ENCODE measurements around the gene TBCK. TPM values are rescaled to one million over a fixed set of nuclear protein-coding genes. Genes with fewer than 3 reads are reported as not detected.
A peak's percentile ranks its signal among the peaks of the same experiment; 100 is the strongest.

Gene TBCK
- total RNA-seq, 1 experiment from 2014 or later: 7.6 TPM

- no peak for TF ChIP-seq EZH2phosphoT487 (IDR thresholded peaks at IDR 0.05; ENCODE audit: borderline replicate concordance, low read length)
- TF ChIP-seq EZH2 (IDR thresholded peaks at IDR 0.05; ENCODE audit: low read length, unreplicated experiment): no peak
- TF ChIP-seq, protein P1, sequence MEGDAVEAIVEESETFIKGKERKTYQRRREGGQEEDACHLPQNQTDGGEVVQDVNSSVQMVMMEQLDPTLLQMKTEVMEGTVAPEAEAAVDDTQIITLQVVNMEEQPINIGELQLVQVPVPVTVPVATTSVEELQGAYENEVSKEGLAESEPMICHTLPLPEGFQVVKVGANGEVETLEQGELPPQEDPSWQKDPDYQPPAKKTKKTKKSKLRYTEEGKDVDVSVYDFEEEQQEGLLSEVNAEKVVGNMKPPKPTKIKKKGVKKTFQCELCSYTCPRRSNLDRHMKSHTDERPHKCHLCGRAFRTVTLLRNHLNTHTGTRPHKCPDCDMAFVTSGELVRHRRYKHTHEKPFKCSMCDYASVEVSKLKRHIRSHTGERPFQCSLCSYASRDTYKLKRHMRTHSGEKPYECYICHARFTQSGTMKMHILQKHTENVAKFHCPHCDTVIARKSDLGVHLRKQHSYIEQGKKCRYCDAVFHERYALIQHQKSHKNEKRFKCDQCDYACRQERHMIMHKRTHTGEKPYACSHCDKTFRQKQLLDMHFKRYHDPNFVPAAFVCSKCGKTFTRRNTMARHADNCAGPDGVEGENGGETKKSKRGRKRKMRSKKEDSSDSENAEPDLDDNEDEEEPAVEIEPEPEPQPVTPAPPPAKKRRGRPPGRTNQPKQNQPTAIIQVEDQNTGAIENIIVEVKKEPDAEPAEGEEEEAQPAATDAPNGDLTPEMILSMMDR (conservative IDR thresholded peaks at IDR 0.05; ENCODE audit: low read depth, low read length): no peak
- DNase-seq (no peak), ATAC-seq (no peak)
- Histone ChIP-seq H3K79me2 (ENCODE audit: low read length) (peaks cover 60% of the 10 kb centered on the region), H2AFZ (ENCODE audit: low read length) (no peak overlapping the region), H3K9me2 (replicated peaks; ENCODE audit: low read length) (no peaks in the 10 kb centered on the region), H4K20me1 (ENCODE audit: low read length) (no peaks in the 10 kb centered on the region), H3K9ac (ENCODE audit: low read length) (no peak overlapping the region), H3K9me3 (ENCODE audit: low read length) (no peaks in the 10 kb centered on the region), H3K27ac (ENCODE audit: low read length) (no peak overlapping the region), H3K27me3 (ENCODE audit: low read length) (no peaks in the 10 kb centered on the region), H3K36me3 (ENCODE audit: low read depth, low read length) (peaks cover 3% of the 10 kb centered on the region; the same call in 1 of the 2 replicates), H3K4me3 (ENCODE audit: low read length) (no peak overlapping the region), H3K4me1 (ENCODE audit: insufficient read depth, low read length) (peaks cover 19% of the 10 kb centered on the region), H3K4me2 (ENCODE audit: low read length) (no peak overlapping the region), H3F3A (ENCODE audit: low read length, unreplicated experiment) (no peaks in the 10 kb centered on the region)
- POLR2A ChIA-PET (ENCODE audit: unreplicated experiment): no interaction called here
- no TSS peak for BruUV-seq (replicated peaks)
- CTCF ChIA-PET: no interaction called here
- intact Hi-C loops (cut with micrococcal nuclease): no loop called here
These were observed 4.2 kb upstream of the TBCK start for GRCh38 chr4:106320235-106320634.

- no peak for ATAC-seq
- Histone ChIP-seq H3K36me3 (ENCODE audit: low read depth, low read length) (no peaks in the 10 kb centered on the region), H3K9me3 (ENCODE audit: low read length) (no peaks in the 10 kb centered on the region), H3K4me3 (ENCODE audit: low read length) (peak overlapping the region; percentile 86; the same call in 1 of the 2 replicates), H3K9ac (ENCODE audit: low read length) (no peak overlapping the region), H4K20me1 (ENCODE audit: low read length) (no peaks in the 10 kb centered on the region), H3F3A (ENCODE audit: low read length, unreplicated experiment) (no peaks in the 10 kb centered on the region), H3K9me2 (replicated peaks; ENCODE audit: low read length) (no peaks in the 10 kb centered on the region), H3K27me3 (ENCODE audit: low read length) (no peaks in the 10 kb centered on the region), H3K4me1 (ENCODE audit: insufficient read depth, low read length) (peaks cover 24% of the 10 kb centered on the region), H3K79me2 (ENCODE audit: low read length) (peaks cover 71% of the 10 kb centered on the region), H3K27ac (ENCODE audit: low read length) (no peak overlapping the region), H3K4me2 (ENCODE audit: low read length) (peak overlapping the region; percentile 90), H2AFZ (ENCODE audit: low read length) (no peak overlapping the region)
- BruUV-seq (replicated peaks): no TSS peak
- CTCF ChIA-PET: no interaction called here
- peak; percentile 6 for DNase-seq
- intact Hi-C loops (cut with micrococcal nuclease): loop anchor here (5.0 kb wide), 1 partner anchor 51 kb away; no protein-coding TSS in a partner anchor
- TF ChIP-seq, protein P1 (conservative IDR thresholded peaks at IDR 0.05; ENCODE audit: low read depth, low read length): no peak
- TF ChIP-seq EZH2phosphoT487 (IDR thresholded peaks at IDR 0.05; ENCODE audit: borderline replicate concordance, low read length): no peak
- TF ChIP-seq EZH2 (IDR thresholded peaks at IDR 0.05; ENCODE audit: low read length, unreplicated experiment): no peak
- POLR2A ChIA-PET (ENCODE audit: unreplicated experiment): no interaction called here
These were observed 2.5 kb upstream of the TBCK start for GRCh38 chr4:106318511-106318910.

GRCh38 chr4:106317815-106318214, 1.8 kb upstream of the TBCK start:
- no peaks in the 10 kb centered on the region for H3K27me3 ChIP-seq (ENCODE audit: low read length)
- H2AFZ ChIP-seq (ENCODE audit: low read length): no peak overlapping the region
- BruUV-seq (replicated peaks): no TSS peak
- ChIA-PET POLR2A (ENCODE audit: unreplicated experiment) (no interaction called here), CTCF (no interaction called here)
- H3K9ac ChIP-seq (ENCODE audit: low read length): no peak overlapping the region
- peaks cover 73% of the 10 kb centered on the region for H3K79me2 ChIP-seq (ENCODE audit: low read length)
- H3K27ac ChIP-seq (ENCODE audit: low read length): no peak overlapping the region
- peak overlapping the region; percentile 90 for H3K4me2 ChIP-seq (ENCODE audit: low read length)
- ATAC-seq (no peak), DNase-seq (no peak)
- H4K20me1 ChIP-seq (ENCODE audit: low read length): no peaks in the 10 kb centered on the region
- H3K4me1 ChIP-seq (ENCODE audit: insufficient read depth, low read length): peaks cover 28% of the 10 kb centered on the region
- intact Hi-C loops (cut with micrococcal nuclease): loop anchor here (5.0 kb wide), 1 partner anchor 51 kb away; no protein-coding TSS in a partner anchor
- TF ChIP-seq, protein P1 (conservative IDR thresholded peaks at IDR 0.05; ENCODE audit: low read depth, low read length): no peak
- TF ChIP-seq EZH2 (IDR thresholded peaks at IDR 0.05; ENCODE audit: low read length, unreplicated experiment): no peak
- no peak for TF ChIP-seq EZH2phosphoT487 (IDR thresholded peaks at IDR 0.05; ENCODE audit: borderline replicate concordance, low read length)
- no peaks in the 10 kb centered on the region for H3F3A ChIP-seq (ENCODE audit: low read length, unreplicated experiment)
- no peaks in the 10 kb centered on the region for H3K36me3 ChIP-seq (ENCODE audit: low read depth, low read length)
- H3K4me3 ChIP-seq (ENCODE audit: low read length): peak overlapping the region; percentile 86
- no peaks in the 10 kb centered on the region for H3K9me2 ChIP-seq (replicated peaks; ENCODE audit: low read length)
- no peaks in the 10 kb centered on the region for H3K9me3 ChIP-seq (ENCODE audit: low read length)

All from PC-3 (cell line).